GM12891 (cell line): ENCODE results near the gene GIGYF2.

Experiments used
- POLR2A ChIP-seq: IDR thresholded peaks from 2 replicates; pipeline ENCODE4 v1.6.1; 2011; ENCODE audit warnings: low read depth, low read length, control low read depth
- POLR2AphosphoS5 ChIP-seq: IDR thresholded peaks from 2 replicates; pipeline ENCODE4 v1.6.1; 2011; ENCODE audit warnings: low read depth, low read length, control low read depth
- TAF1 ChIP-seq: IDR thresholded peaks from 2 replicates; pipeline ENCODE4 v1.6.1; 2011; ENCODE audit warnings: low read depth, low read length, control low read depth

- TF ChIP-seq TAF1 = no peak
- TF ChIP-seq POLR2A = no peak
- no peak for TF ChIP-seq POLR2AphosphoS5
These were observed 8.9 kb upstream of the GIGYF2 start for GRCh38 chr2:232688201-232688600.
